K562 (cell line): ENCODE data around the gene PLXDC2. TPM values are rescaled to one million over a fixed set of nuclear protein-coding genes. Genes with fewer than 3 reads are reported as not detected.

Source experiments
- ATAC-seq: fragments of 200-7000 bp; cut with Tn5 transposase; 3 replicates; pipeline ENCODE4 v1.9.1; 2020; ENCODE audit warnings: moderate library complexity
- BruUV-seq: library from RNA; stranded (reverse); fragments of 400-500 nt; replicated peaks from 2 replicates; lab custom pipeline; 2021; lab: Mats Ljungman, UMichigan
- CTCF ChIA-PET: fragments of 300-600 bp; formaldehyde crosslinking; extraction: SDS; loops from one replicate; lab custom pipeline; 2021; ENCODE audit warnings: low intra/inter-chr PET ratio; lab: Yijun Ruan, JAX
- POLR2A ChIA-PET: fragments of 300-600, 350-650 bp; sonication (Branson Sonifier 250); formaldehyde crosslinking; extraction: SDS; loops from one replicate; lab custom pipeline; 2021; ENCODE audit warnings: antibody characterized with exemption, inconsistent platforms; lab: Yijun Ruan, JAX
- DNase-seq, 4 experiments: peaks; one replicate each; pipeline versions ENCODE4 v3.0.0 to v3.0.0-alpha.2; 2011 to 2018; ENCODE audit warnings: low spot score in 3 of 4, mixed read lengths in 3 of 4; ENCODE audit errors: extremely low read depth in 1 of 4
- FAIRE-seq: peaks from 2 replicates; lab custom pipeline; 2011; peaks lifted over from hg19 to GRCh38; lab: Jason Lieb, UNC
- H2AFZ ChIP-seq: 2 replicates; pipeline ENCODE4 v1.6.0; 2011; ENCODE audit warnings: low read depth, low read length, control low read depth, inconsistent platforms
- H3K27ac ChIP-seq: fragments of 200-600 bp; 3 replicates; pipeline ENCODE4 v1.8.0; 2011; ENCODE audit warnings: low read depth, mild to moderate bottlenecking, control low read depth, inconsistent platforms, low read length, moderate library complexity, mixed read lengths; ENCODE audit errors: extremely low read depth
- H3K27me3 ChIP-seq, 2 experiments: fragments of 300-600 bp in 1 of 2; 2 replicates in 1 of 2; 3 replicates in 1 of 2; pipeline versions ENCODE4 v1.6.0 to v1.8.0; 2011; ENCODE audit warnings: inconsistent platforms in 2 of 2, low read length in 2 of 2, mild to moderate bottlenecking in 1 of 2, mixed read lengths in 1 of 2, moderate library complexity in 1 of 2; ENCODE audit not compliant: control insufficient read depth in 2 of 2, insufficient read depth in 2 of 2
- H3K36me3 ChIP-seq: fragments of 300-600 bp; 3 replicates; pipeline ENCODE4 v1.8.0; 2011; ENCODE audit warnings: mild to moderate bottlenecking, low read length, inconsistent platforms; ENCODE audit not compliant: control insufficient read depth, insufficient read depth
- H3K4me1 ChIP-seq, 2 experiments: fragments of 200-600 bp in 1 of 2; replicated peaks in 1 of 2; 2 replicates in 1 of 2; 3 replicates in 1 of 2; pipeline versions ENCODE4 v1.5.1 to v1.8.0; 2011; ENCODE audit warnings: inconsistent platforms in 2 of 2, low read length in 2 of 2, mild to moderate bottlenecking in 1 of 2, mixed read lengths in 1 of 2, moderate library complexity in 1 of 2; ENCODE audit not compliant: control insufficient read depth in 2 of 2, insufficient read depth in 2 of 2
- H3K4me2 ChIP-seq: 2 replicates; pipeline ENCODE4 v1.6.1; 2011; ENCODE audit warnings: low read length, control low read depth, inconsistent platforms, mixed read lengths; ENCODE audit not compliant: insufficient read depth
- H3K4me3 ChIP-seq: fragments of 200-600 bp; sonication (generic), shearing (Covaris generic); 2 replicates; pipeline ENCODE4 v1.5.1; 2016; ENCODE audit warnings: control low read depth, inconsistent platforms
- H3K79me2 ChIP-seq: fragments of 200-600 bp; 3 replicates; pipeline ENCODE4 v1.8.0; 2011; ENCODE audit warnings: low read length, inconsistent platforms; ENCODE audit not compliant: control insufficient read depth, insufficient read depth
- H3K9ac ChIP-seq, 2 experiments: 2 replicates each; pipeline versions ENCODE4 v1.6.0 to v1.6.1; 2011; ENCODE audit warnings: low read depth in 2 of 2, low read length in 2 of 2, control low read depth in 1 of 2, inconsistent platforms in 1 of 2, mild to moderate bottlenecking in 1 of 2, mixed read lengths in 1 of 2; ENCODE audit not compliant: insufficient read depth in 1 of 2
- H3K9me1 ChIP-seq: one replicate; pipeline ENCODE4 v1.6.0; 2011; ENCODE audit warnings: inconsistent platforms, mild to moderate bottlenecking, low read length, moderate library complexity; ENCODE audit not compliant: control insufficient read depth, insufficient read depth
- H3K9me3 ChIP-seq: replicated peaks from 2 replicates; pipeline ENCODE4 v1.5.1; 2011; ENCODE audit warnings: low read depth, low read length, inconsistent platforms; ENCODE audit not compliant: control insufficient read depth, insufficient read depth
- H4K20me1 ChIP-seq: replicated peaks from 2 replicates; pipeline ENCODE4 v1.6.1; 2011; ENCODE audit warnings: low read length, inconsistent platforms, mixed read lengths; ENCODE audit not compliant: control insufficient read depth, insufficient read depth
- DIDO1 ChIP-seq: fragments of 450-650 bp; IDR thresholded peaks from 2 replicates; pipeline ENCODE4 v1.6.1; 2016; ENCODE audit warnings: low read depth, missing biosample characterization, missing genetic modification characterization
- MCM3 ChIP-seq: fragments of 450-650 bp; IDR thresholded peaks from 2 replicates; pipeline ENCODE4 v1.6.1; 2016
- MTA1 ChIP-seq: fragments of 450-650 bp; IDR thresholded peaks from 2 replicates; pipeline ENCODE4 v1.6.1; 2017; ENCODE audit warnings: borderline replicate concordance
- MYC ChIP-seq, 2 experiments: fragments of 250-450 bp in 1 of 2; sonication (Bioruptor Pico) in 1 of 2; IDR thresholded peaks; 2 replicates each; pipeline versions ENCODE4 v1.5.1 to v1.6.1; 2012 to 2021; ENCODE audit warnings: low read depth in 2 of 2, borderline replicate concordance in 1 of 2, improper control_type of control experiment in 1 of 2, low read length in 1 of 2, mild to moderate bottlenecking in 1 of 2, moderate library complexity in 1 of 2
- POLR3G ChIP-seq: IDR thresholded peaks from 2 replicates; pipeline ENCODE4 v1.6.1; 2011; ENCODE audit not compliant: insufficient read length, insufficient replicate concordance; ENCODE audit errors: extremely low read depth
- PURB ChIP-seq: sonication (generic); formaldehyde crosslinking; IDR thresholded peaks from 2 replicates; pipeline ENCODE4 v1.9.0; 2021; ENCODE audit warnings: low read depth, mild to moderate bottlenecking, missing genetic modification reagents
- SRSF7 ChIP-seq: fragments of 200-400 bp; formaldehyde crosslinking; optimal IDR thresholded peaks from 2 replicates; pipeline ENCODE3; 2017; ENCODE audit warnings: mild to moderate bottlenecking, low read depth, low read length
- WHSC1 ChIP-seq: IDR thresholded peaks from one replicate; pipeline ENCODE4 v1.6.1; 2012; ENCODE audit warnings: low read length, control low read depth, inconsistent platforms
- ZNF134 ChIP-seq: fragments of 250-450 bp; sonication (Bioruptor Pico); conservative IDR thresholded peaks from 2 replicates; pipeline ENCODE4 v1.4.0; 2020
- ZNF766 ChIP-seq: fragments of 200-800 bp; sonication (Bioruptor generic); conservative IDR thresholded peaks from 2 replicates; pipeline ENCODE4 v1.6.1; 2016; ENCODE audit warnings: missing genetic modification characterization, missing compliant biosample characterization
- WGBS: fragments of 100-300 bp; shearing (Covaris generic); methylation state at CpG from one replicate; pipeline ENCODE4 v1.1.6; 2016; ENCODE audit warnings: low coverage, mixed read lengths; ENCODE audit not compliant: insufficient coverage; ENCODE audit errors: missing lambda C conversion rate; 5-methylcytosine and 5-hydroxymethylcytosine counted together
- in situ Hi-C: fragments of 300-500 bp; cut with MboI; formaldehyde crosslinking; loops from 4 replicates; pipeline ENCODE4 v1.15.0; 2018; ENCODE audit warnings: inconsistent platforms, mixed read lengths
- intact Hi-C: fragments of 100-400 bp; cut with micrococcal nuclease; formaldehyde crosslinking; loops from 2 replicates; pipeline ENCODE4 v1.14.2; 2022
- polyA plus RNA-seq, 8 experiments: library from polyadenylated mRNA; depleted of rRNA in 4 of 8; stranded (reverse) in 5 of 8; unstranded in 3 of 8; fragments of >200 nt; fragmentation: Nextera tagmentation in 2 of 8; fragmentation: Illumina TruSeq in 1 of 8; extraction: Ambion mirVana in 2 of 8; extraction: Trizol in 1 of 8; gene quantifications; 2 replicates each; pipeline versions ENCODE4 v1.2.1 to v1.2.3, GENCODE V29; 2011 to 2014; ENCODE audit warnings: inconsistent platforms in 1 of 8, missing spikeins in 1 of 8
- total RNA-seq, 7 experiments: library from RNA; depleted of rRNA in 6 of 7; stranded (reverse); fragments of >200 nt in 6 of 7; fragmentation: Illumina TruSeq in 2 of 7; extraction: Trizol in 2 of 7; gene quantifications; 2 replicates each; pipeline versions ENCODE4 v1.2.1 to v1.2.3, GENCODE V29; 2011 to 2021; ENCODE audit warnings: low replicate concordance in 1 of 7
- TF ChIP-seq, protein P1 (sequence below): sonication (generic); formaldehyde crosslinking; IDR thresholded peaks from 2 replicates; pipeline ENCODE4 v1.8.1; 2023; ENCODE audit warnings: mild to moderate bottlenecking, missing genetic modification reagents
- TF ChIP-seq, protein P2 (sequence below), 2 experiments: fragments of 450-650 bp; IDR thresholded peaks; 2 replicates each; pipeline ENCODE4 v1.6.1; 2018; ENCODE audit warnings: mild to moderate bottlenecking in 2 of 2, low read depth in 1 of 2; ENCODE audit not compliant: partially characterized antibody in 2 of 2
- TF ChIP-seq, protein P3 (sequence below): fragments of 450-650 bp; formaldehyde crosslinking; IDR thresholded peaks from 2 replicates; pipeline ENCODE4 v1.4.0; 2022; ENCODE audit warnings: mild to moderate bottlenecking, moderate library complexity
- TF ChIP-seq, protein P4 (sequence below): sonication (generic); formaldehyde crosslinking; IDR thresholded peaks from 2 replicates; pipeline ENCODE4 v1.8.1; 2023; ENCODE audit warnings: mild to moderate bottlenecking, missing genetic modification reagents

PLXDC2 gene
- total and polyA plus RNA-seq, 9 of the 15 experiments (the other 6 are each of a cell fraction or from before 2014, with no cell fraction given), result 0.01 to 0.33 (median 0.10) TPM; not detected in 3

DNA sequence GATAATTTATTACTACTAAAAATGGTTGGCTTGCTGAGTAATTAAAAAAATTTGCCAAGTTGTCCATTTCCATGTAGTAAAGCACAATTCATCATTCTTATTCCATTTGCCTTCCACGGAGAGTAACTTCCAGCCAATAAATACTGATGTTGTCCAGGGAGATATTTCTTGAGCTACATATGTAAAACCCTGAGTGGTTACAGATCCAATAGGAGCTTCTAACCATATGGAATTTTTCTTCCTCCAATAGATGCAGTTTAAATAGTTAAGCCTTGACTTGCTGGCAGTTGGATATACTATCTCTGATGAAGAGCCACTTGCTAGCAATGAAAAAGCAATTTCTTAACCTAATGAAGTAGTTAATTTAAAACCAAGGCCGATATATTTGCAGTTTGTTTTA lies 271.1 kb downstream of the PLXDC2 start:
- no peaks in the 10 kb centered on the region for H4K20me1 ChIP-seq
- FAIRE-seq (no peak), ATAC-seq (no peak), DNase-seq (no peak)
- POLR2A ChIA-PET, result no interaction called here
- H3K9ac ChIP-seq, result no peak overlapping the region
- H3K27ac ChIP-seq, result no peak overlapping the region
- no peak overlapping the region for H2AFZ ChIP-seq
- WGBS, result 0% methylated on average over 2 of the region's 2 CpGs
- CTCF ChIA-PET, result no interaction called here
- no peaks in the 10 kb centered on the region for H3K9me3 ChIP-seq
- no peak overlapping the region for H3K4me3 ChIP-seq
- H3K9me1 ChIP-seq, result no peaks in the 10 kb centered on the region
- no peak overlapping the region for H3K4me2 ChIP-seq
- no peaks in the 10 kb centered on the region for H3K36me3 ChIP-seq
- H3K79me2 ChIP-seq, result no peaks in the 10 kb centered on the region
- no peaks in the 10 kb centered on the region for H3K27me3 ChIP-seq
- H3K4me1 ChIP-seq, result no peaks in the 10 kb centered on the region
- in situ Hi-C loops (no loop called here), intact Hi-C loops (no loop called here)
- BruUV-seq, result no TSS peak
- TF ChIP-seq, protein P1, sequence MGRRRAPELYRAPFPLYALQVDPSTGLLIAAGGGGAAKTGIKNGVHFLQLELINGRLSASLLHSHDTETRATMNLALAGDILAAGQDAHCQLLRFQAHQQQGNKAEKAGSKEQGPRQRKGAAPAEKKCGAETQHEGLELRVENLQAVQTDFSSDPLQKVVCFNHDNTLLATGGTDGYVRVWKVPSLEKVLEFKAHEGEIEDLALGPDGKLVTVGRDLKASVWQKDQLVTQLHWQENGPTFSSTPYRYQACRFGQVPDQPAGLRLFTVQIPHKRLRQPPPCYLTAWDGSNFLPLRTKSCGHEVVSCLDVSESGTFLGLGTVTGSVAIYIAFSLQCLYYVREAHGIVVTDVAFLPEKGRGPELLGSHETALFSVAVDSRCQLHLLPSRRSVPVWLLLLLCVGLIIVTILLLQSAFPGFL (CRISPR knock-in tag), result no peak
- TF ChIP-seq DIDO1 (no peak), WHSC1 (no peak), MTA1 (no peak), POLR3G (no peak), MCM3 (no peak), SRSF7 (no peak), PURB (no peak), MYC (IDR thresholded peaks at IDR 0.05; ENCODE audit: low read depth, low read length) (no peak), MYC (CRISPR knock-in tag; IDR thresholded peaks at IDR 0.05; ENCODE audit: borderline replicate concordance, low read depth) (no peak), ZNF766 (CRISPR knock-in tag) (no peak), ZNF134 (CRISPR knock-in tag) (no peak)
- TF ChIP-seq, protein P2, sequence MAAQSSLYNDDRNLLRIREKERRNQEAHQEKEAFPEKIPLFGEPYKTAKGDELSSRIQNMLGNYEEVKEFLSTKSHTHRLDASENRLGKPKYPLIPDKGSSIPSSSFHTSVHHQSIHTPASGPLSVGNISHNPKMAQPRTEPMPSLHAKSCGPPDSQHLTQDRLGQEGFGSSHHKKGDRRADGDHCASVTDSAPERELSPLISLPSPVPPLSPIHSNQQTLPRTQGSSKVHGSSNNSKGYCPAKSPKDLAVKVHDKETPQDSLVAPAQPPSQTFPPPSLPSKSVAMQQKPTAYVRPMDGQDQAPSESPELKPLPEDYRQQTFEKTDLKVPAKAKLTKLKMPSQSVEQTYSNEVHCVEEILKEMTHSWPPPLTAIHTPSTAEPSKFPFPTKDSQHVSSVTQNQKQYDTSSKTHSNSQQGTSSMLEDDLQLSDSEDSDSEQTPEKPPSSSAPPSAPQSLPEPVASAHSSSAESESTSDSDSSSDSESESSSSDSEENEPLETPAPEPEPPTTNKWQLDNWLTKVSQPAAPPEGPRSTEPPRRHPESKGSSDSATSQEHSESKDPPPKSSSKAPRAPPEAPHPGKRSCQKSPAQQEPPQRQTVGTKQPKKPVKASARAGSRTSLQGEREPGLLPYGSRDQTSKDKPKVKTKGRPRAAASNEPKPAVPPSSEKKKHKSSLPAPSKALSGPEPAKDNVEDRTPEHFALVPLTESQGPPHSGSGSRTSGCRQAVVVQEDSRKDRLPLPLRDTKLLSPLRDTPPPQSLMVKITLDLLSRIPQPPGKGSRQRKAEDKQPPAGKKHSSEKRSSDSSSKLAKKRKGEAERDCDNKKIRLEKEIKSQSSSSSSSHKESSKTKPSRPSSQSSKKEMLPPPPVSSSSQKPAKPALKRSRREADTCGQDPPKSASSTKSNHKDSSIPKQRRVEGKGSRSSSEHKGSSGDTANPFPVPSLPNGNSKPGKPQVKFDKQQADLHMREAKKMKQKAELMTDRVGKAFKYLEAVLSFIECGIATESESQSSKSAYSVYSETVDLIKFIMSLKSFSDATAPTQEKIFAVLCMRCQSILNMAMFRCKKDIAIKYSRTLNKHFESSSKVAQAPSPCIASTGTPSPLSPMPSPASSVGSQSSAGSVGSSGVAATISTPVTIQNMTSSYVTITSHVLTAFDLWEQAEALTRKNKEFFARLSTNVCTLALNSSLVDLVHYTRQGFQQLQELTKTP (IDR thresholded peaks at IDR 0.05; ENCODE audit: low read depth in 1 of 2, partially characterized antibody in 2 of 2), result no peak
- TF ChIP-seq, protein P3, sequence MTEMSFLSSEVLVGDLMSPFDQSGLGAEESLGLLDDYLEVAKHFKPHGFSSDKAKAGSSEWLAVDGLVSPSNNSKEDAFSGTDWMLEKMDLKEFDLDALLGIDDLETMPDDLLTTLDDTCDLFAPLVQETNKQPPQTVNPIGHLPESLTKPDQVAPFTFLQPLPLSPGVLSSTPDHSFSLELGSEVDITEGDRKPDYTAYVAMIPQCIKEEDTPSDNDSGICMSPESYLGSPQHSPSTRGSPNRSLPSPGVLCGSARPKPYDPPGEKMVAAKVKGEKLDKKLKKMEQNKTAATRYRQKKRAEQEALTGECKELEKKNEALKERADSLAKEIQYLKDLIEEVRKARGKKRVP (CRISPR knock-in tag), result no peak
- TF ChIP-seq, protein P4, sequence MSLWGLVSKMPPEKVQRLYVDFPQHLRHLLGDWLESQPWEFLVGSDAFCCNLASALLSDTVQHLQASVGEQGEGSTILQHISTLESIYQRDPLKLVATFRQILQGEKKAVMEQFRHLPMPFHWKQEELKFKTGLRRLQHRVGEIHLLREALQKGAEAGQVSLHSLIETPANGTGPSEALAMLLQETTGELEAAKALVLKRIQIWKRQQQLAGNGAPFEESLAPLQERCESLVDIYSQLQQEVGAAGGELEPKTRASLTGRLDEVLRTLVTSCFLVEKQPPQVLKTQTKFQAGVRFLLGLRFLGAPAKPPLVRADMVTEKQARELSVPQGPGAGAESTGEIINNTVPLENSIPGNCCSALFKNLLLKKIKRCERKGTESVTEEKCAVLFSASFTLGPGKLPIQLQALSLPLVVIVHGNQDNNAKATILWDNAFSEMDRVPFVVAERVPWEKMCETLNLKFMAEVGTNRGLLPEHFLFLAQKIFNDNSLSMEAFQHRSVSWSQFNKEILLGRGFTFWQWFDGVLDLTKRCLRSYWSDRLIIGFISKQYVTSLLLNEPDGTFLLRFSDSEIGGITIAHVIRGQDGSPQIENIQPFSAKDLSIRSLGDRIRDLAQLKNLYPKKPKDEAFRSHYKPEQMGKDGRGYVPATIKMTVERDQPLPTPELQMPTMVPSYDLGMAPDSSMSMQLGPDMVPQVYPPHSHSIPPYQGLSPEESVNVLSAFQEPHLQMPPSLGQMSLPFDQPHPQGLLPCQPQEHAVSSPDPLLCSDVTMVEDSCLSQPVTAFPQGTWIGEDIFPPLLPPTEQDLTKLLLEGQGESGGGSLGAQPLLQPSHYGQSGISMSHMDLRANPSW, result no peak
